K562 (cell line): Measurements from ENCODE around the gene PDE6C. TPM values are rescaled to one million over a fixed set of nuclear protein-coding genes. Genes with fewer than 3 reads are reported as not detected.

Experiments
- ATAC-seq: fragments of 200-7000 bp; cut with Tn5 transposase; 3 replicates; pipeline ENCODE4 v1.9.1; 2020; ENCODE audit warnings: moderate library complexity
- BruUV-seq: library from RNA; stranded (reverse); fragments of 400-500 nt; replicated peaks from 2 replicates; lab custom pipeline; 2021; lab: Mats Ljungman, UMichigan
- CTCF ChIA-PET: fragments of 300-600 bp; formaldehyde crosslinking; extraction: SDS; loops from one replicate; lab custom pipeline; 2021; ENCODE audit warnings: low intra/inter-chr PET ratio; lab: Yijun Ruan, JAX
- POLR2A ChIA-PET: fragments of 300-600, 350-650 bp; sonication (Branson Sonifier 250); formaldehyde crosslinking; extraction: SDS; loops from one replicate; lab custom pipeline; 2021; ENCODE audit warnings: antibody characterized with exemption, inconsistent platforms; lab: Yijun Ruan, JAX
- DNase-seq, 4 experiments: peaks; one replicate each; pipeline versions ENCODE4 v3.0.0 to v3.0.0-alpha.2; 2011 to 2018; ENCODE audit warnings: low spot score in 3 of 4, mixed read lengths in 3 of 4; ENCODE audit errors: extremely low read depth in 1 of 4
- FAIRE-seq: peaks from 2 replicates; lab custom pipeline; 2011; peaks lifted over from hg19 to GRCh38; lab: Jason Lieb, UNC
- H2AFZ ChIP-seq: 2 replicates; pipeline ENCODE4 v1.6.0; 2011; ENCODE audit warnings: low read depth, low read length, control low read depth, inconsistent platforms
- H3K27ac ChIP-seq: fragments of 200-600 bp; 3 replicates; pipeline ENCODE4 v1.8.0; 2011; ENCODE audit warnings: low read depth, mild to moderate bottlenecking, control low read depth, inconsistent platforms, low read length, moderate library complexity, mixed read lengths; ENCODE audit errors: extremely low read depth
- H3K27me3 ChIP-seq, 2 experiments: fragments of 300-600 bp in 1 of 2; 2 replicates in 1 of 2; 3 replicates in 1 of 2; pipeline versions ENCODE4 v1.6.0 to v1.8.0; 2011; ENCODE audit warnings: inconsistent platforms in 2 of 2, low read length in 2 of 2, mild to moderate bottlenecking in 1 of 2, mixed read lengths in 1 of 2, moderate library complexity in 1 of 2; ENCODE audit not compliant: control insufficient read depth in 2 of 2, insufficient read depth in 2 of 2
- H3K36me3 ChIP-seq: fragments of 300-600 bp; 3 replicates; pipeline ENCODE4 v1.8.0; 2011; ENCODE audit warnings: mild to moderate bottlenecking, low read length, inconsistent platforms; ENCODE audit not compliant: control insufficient read depth, insufficient read depth
- H3K4me1 ChIP-seq, 2 experiments: fragments of 200-600 bp in 1 of 2; replicated peaks in 1 of 2; 2 replicates in 1 of 2; 3 replicates in 1 of 2; pipeline versions ENCODE4 v1.5.1 to v1.8.0; 2011; ENCODE audit warnings: inconsistent platforms in 2 of 2, low read length in 2 of 2, mild to moderate bottlenecking in 1 of 2, mixed read lengths in 1 of 2, moderate library complexity in 1 of 2; ENCODE audit not compliant: control insufficient read depth in 2 of 2, insufficient read depth in 2 of 2
- H3K4me2 ChIP-seq: 2 replicates; pipeline ENCODE4 v1.6.1; 2011; ENCODE audit warnings: low read length, control low read depth, inconsistent platforms, mixed read lengths; ENCODE audit not compliant: insufficient read depth
- H3K4me3 ChIP-seq: fragments of 200-600 bp; sonication (generic), shearing (Covaris generic); 2 replicates; pipeline ENCODE4 v1.5.1; 2016; ENCODE audit warnings: control low read depth, inconsistent platforms
- H3K79me2 ChIP-seq: fragments of 200-600 bp; 3 replicates; pipeline ENCODE4 v1.8.0; 2011; ENCODE audit warnings: low read length, inconsistent platforms; ENCODE audit not compliant: control insufficient read depth, insufficient read depth
- H3K9ac ChIP-seq, 2 experiments: 2 replicates each; pipeline versions ENCODE4 v1.6.0 to v1.6.1; 2011; ENCODE audit warnings: low read depth in 2 of 2, low read length in 2 of 2, control low read depth in 1 of 2, inconsistent platforms in 1 of 2, mild to moderate bottlenecking in 1 of 2, mixed read lengths in 1 of 2; ENCODE audit not compliant: insufficient read depth in 1 of 2
- H3K9me1 ChIP-seq: one replicate; pipeline ENCODE4 v1.6.0; 2011; ENCODE audit warnings: inconsistent platforms, mild to moderate bottlenecking, low read length, moderate library complexity; ENCODE audit not compliant: control insufficient read depth, insufficient read depth
- H3K9me3 ChIP-seq: replicated peaks from 2 replicates; pipeline ENCODE4 v1.5.1; 2011; ENCODE audit warnings: low read depth, low read length, inconsistent platforms; ENCODE audit not compliant: control insufficient read depth, insufficient read depth
- H4K20me1 ChIP-seq: replicated peaks from 2 replicates; pipeline ENCODE4 v1.6.1; 2011; ENCODE audit warnings: low read length, inconsistent platforms, mixed read lengths; ENCODE audit not compliant: control insufficient read depth, insufficient read depth
- FOXK2 ChIP-seq, 2 experiments: fragments of 450-650 bp; IDR thresholded peaks in 1 of 2; conservative IDR thresholded peaks in 1 of 2; 2 replicates each; pipeline ENCODE4 v1.6.1; 2016; ENCODE audit warnings: low read depth in 2 of 2, mild to moderate bottlenecking in 1 of 2
- RBM25 ChIP-seq: fragments of 200-400 bp; formaldehyde crosslinking; IDR thresholded peaks from 2 replicates; pipeline ENCODE4 v1.6.1; 2018; ENCODE audit warnings: low read length, low read depth, moderate library complexity; ENCODE audit not compliant: severe bottlenecking
- SMARCA4 ChIP-seq: fragments of 450-650 bp; IDR thresholded peaks from 2 replicates; pipeline ENCODE4 v1.6.1; 2016
- WGBS: fragments of 100-300 bp; shearing (Covaris generic); methylation state at CpG from one replicate; pipeline ENCODE4 v1.1.6; 2016; ENCODE audit warnings: low coverage, mixed read lengths; ENCODE audit not compliant: insufficient coverage; ENCODE audit errors: missing lambda C conversion rate; 5-methylcytosine and 5-hydroxymethylcytosine counted together
- in situ Hi-C: fragments of 300-500 bp; cut with MboI; formaldehyde crosslinking; loops from 4 replicates; pipeline ENCODE4 v1.15.0; 2018; ENCODE audit warnings: inconsistent platforms, mixed read lengths
- intact Hi-C: fragments of 100-400 bp; cut with micrococcal nuclease; formaldehyde crosslinking; loops from 2 replicates; pipeline ENCODE4 v1.14.2; 2022
- polyA plus RNA-seq, 8 experiments: library from polyadenylated mRNA; depleted of rRNA in 4 of 8; stranded (reverse) in 5 of 8; unstranded in 3 of 8; fragments of >200 nt; fragmentation: Nextera tagmentation in 2 of 8; fragmentation: Illumina TruSeq in 1 of 8; extraction: Ambion mirVana in 2 of 8; extraction: Trizol in 1 of 8; gene quantifications; 2 replicates each; pipeline versions ENCODE4 v1.2.1 to v1.2.3, GENCODE V29; 2011 to 2014; ENCODE audit warnings: inconsistent platforms in 1 of 8, missing spikeins in 1 of 8
- total RNA-seq, 7 experiments: library from RNA; depleted of rRNA in 6 of 7; stranded (reverse); fragments of >200 nt in 6 of 7; fragmentation: Illumina TruSeq in 2 of 7; extraction: Trizol in 2 of 7; gene quantifications; 2 replicates each; pipeline versions ENCODE4 v1.2.1 to v1.2.3, GENCODE V29; 2011 to 2021; ENCODE audit warnings: low replicate concordance in 1 of 7
- TF ChIP-seq, protein P1 (sequence below): fragments of 200-600 bp; sonication (generic); IDR thresholded peaks from one replicate; pipeline ENCODE4 v1.6.1; 2012; ENCODE audit warnings: mild to moderate bottlenecking, low read depth, low read length, inconsistent platforms

Gene PDE6C
- total and polyA plus RNA-seq, 9 of the 15 experiments (the other 6 are each of a cell fraction or from before 2014, with no cell fraction given), result not detected

DNA sequence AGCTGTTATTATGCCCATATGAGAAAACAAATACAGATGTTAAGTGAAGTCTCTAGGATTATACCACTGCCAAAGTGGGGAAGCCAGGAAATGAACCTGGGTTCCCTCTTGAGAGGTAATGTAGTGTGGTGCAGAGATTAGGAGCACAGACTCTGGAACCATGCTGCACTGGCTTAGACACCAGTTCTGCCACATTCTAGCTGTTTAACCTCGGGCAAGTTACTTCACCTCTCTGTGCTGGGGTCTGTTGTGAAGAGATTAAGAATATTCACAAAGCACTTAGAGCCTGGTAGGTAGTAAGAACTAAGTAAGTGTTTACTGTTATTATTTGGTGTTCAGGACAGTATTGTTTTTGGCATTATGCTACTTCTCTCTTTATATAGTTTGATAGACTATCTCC, 41.9 kb downstream of the PDE6C start:
- intact Hi-C loops, result no loop called here
- Histone ChIP-seq H3K27me3 (no peaks in the 10 kb centered on the region; a peak in 1 of 5 replicates), H2AFZ (no peak overlapping the region), H3K9me1 (no peaks in the 10 kb centered on the region), H3K4me1 (no peaks in the 10 kb centered on the region), H3K4me3 (no peak overlapping the region), H3K36me3 (no peaks in the 10 kb centered on the region), H3K4me2 (no peak overlapping the region), H3K9me3 (no peaks in the 10 kb centered on the region), H3K9ac (no peak overlapping the region), H4K20me1 (no peaks in the 10 kb centered on the region), H3K79me2 (no peaks in the 10 kb centered on the region), H3K27ac (no peak overlapping the region)
- in situ Hi-C loops, result no loop called here
- ChIA-PET POLR2A (no interaction called here), CTCF (no interaction called here)
- FAIRE-seq (no peak), ATAC-seq (no peak), DNase-seq (no peak)
- no TSS peak for BruUV-seq
- TF ChIP-seq RBM25 (peak; percentile 13), SMARCA4 (no peak), FOXK2 (conservative IDR thresholded peaks at IDR 0.05 in 1 of 2, IDR thresholded peaks at IDR 0.05 in 1 of 2; ENCODE audit: low read depth in 2 of 2) (no peak)
- TF ChIP-seq, protein P1, sequence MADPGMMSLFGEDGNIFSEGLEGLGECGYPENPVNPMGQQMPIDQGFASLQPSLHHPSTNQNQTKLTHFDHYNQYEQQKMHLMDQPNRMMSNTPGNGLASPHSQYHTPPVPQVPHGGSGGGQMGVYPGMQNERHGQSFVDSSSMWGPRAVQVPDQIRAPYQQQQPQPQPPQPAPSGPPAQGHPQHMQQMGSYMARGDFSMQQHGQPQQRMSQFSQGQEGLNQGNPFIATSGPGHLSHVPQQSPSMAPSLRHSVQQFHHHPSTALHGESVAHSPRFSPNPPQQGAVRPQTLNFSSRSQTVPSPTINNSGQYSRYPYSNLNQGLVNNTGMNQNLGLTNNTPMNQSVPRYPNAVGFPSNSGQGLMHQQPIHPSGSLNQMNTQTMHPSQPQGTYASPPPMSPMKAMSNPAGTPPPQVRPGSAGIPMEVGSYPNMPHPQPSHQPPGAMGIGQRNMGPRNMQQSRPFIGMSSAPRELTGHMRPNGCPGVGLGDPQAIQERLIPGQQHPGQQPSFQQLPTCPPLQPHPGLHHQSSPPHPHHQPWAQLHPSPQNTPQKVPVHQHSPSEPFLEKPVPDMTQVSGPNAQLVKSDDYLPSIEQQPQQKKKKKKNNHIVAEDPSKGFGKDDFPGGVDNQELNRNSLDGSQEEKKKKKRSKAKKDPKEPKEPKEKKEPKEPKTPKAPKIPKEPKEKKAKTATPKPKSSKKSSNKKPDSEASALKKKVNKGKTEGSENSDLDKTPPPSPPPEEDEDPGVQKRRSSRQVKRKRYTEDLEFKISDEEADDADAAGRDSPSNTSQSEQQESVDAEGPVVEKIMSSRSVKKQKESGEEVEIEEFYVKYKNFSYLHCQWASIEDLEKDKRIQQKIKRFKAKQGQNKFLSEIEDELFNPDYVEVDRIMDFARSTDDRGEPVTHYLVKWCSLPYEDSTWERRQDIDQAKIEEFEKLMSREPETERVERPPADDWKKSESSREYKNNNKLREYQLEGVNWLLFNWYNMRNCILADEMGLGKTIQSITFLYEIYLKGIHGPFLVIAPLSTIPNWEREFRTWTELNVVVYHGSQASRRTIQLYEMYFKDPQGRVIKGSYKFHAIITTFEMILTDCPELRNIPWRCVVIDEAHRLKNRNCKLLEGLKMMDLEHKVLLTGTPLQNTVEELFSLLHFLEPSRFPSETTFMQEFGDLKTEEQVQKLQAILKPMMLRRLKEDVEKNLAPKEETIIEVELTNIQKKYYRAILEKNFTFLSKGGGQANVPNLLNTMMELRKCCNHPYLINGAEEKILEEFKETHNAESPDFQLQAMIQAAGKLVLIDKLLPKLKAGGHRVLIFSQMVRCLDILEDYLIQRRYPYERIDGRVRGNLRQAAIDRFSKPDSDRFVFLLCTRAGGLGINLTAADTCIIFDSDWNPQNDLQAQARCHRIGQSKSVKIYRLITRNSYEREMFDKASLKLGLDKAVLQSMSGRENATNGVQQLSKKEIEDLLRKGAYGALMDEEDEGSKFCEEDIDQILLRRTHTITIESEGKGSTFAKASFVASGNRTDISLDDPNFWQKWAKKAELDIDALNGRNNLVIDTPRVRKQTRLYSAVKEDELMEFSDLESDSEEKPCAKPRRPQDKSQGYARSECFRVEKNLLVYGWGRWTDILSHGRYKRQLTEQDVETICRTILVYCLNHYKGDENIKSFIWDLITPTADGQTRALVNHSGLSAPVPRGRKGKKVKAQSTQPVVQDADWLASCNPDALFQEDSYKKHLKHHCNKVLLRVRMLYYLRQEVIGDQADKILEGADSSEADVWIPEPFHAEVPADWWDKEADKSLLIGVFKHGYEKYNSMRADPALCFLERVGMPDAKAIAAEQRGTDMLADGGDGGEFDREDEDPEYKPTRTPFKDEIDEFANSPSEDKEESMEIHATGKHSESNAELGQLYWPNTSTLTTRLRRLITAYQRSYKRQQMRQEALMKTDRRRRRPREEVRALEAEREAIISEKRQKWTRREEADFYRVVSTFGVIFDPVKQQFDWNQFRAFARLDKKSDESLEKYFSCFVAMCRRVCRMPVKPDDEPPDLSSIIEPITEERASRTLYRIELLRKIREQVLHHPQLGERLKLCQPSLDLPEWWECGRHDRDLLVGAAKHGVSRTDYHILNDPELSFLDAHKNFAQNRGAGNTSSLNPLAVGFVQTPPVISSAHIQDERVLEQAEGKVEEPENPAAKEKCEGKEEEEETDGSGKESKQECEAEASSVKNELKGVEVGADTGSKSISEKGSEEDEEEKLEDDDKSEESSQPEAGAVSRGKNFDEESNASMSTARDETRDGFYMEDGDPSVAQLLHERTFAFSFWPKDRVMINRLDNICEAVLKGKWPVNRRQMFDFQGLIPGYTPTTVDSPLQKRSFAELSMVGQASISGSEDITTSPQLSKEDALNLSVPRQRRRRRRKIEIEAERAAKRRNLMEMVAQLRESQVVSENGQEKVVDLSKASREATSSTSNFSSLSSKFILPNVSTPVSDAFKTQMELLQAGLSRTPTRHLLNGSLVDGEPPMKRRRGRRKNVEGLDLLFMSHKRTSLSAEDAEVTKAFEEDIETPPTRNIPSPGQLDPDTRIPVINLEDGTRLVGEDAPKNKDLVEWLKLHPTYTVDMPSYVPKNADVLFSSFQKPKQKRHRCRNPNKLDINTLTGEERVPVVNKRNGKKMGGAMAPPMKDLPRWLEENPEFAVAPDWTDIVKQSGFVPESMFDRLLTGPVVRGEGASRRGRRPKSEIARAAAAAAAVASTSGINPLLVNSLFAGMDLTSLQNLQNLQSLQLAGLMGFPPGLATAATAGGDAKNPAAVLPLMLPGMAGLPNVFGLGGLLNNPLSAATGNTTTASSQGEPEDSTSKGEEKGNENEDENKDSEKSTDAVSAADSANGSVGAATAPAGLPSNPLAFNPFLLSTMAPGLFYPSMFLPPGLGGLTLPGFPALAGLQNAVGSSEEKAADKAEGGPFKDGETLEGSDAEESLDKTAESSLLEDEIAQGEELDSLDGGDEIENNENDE, result no peak
- 0% methylated on average over 1 of the region's 1 CpG for WGBS
